AG09319 (cell line): ENCODE measurements around the gene MED15.
"Not testable (repeated sequence)": the region's sequence is repeated elsewhere in the genome, so short reads cannot be mapped to it uniquely, and the experiment has no call there.

Source experiments
- DNase-seq: peaks from one replicate; pipeline ENCODE4 v3.0.0-alpha.2; 2010; ENCODE audit warnings: low read depth; ENCODE audit errors: extremely low read depth
- CTCF ChIP-seq: IDR thresholded peaks from 2 replicates; pipeline ENCODE4 v1.5.1; 2011; ENCODE audit warnings: low read depth, mild to moderate bottlenecking, inconsistent platforms, low read length, moderate library complexity

MED15 gene

GRCh38 chr22:20497426-20497825, 10.0 kb upstream of the MED15 start:
- no peak for DNase-seq
- no peak for TF ChIP-seq CTCF

GRCh38 chr22:20498913-20499312, 8.5 kb upstream of the MED15 start:
- DNase-seq, result no peak
- no peak for TF ChIP-seq CTCF

GRCh38 chr22:20499769-20500168, 7.6 kb upstream of the MED15 start:
- no peak for TF ChIP-seq CTCF
- no peak for DNase-seq

- no peak for TF ChIP-seq CTCF
- DNase-seq, result no peak
Observed at GRCh38 chr22:20503816-20504215, 3.6 kb upstream of the MED15 start.

- DNase-seq, result not testable (repeated sequence)
Observed at GRCh38 chr22:20504293-20504922, 3.0 kb upstream of the MED15 start.

- no peak for TF ChIP-seq CTCF
- no peak for DNase-seq
Observed at GRCh38 chr22:20506543-20507252, 712 bp upstream of the MED15 start.

- not testable (repeated sequence) for DNase-seq
Observed at GRCh38 chr22:20508067-20508755, 801 bp downstream of the MED15 start.

GRCh38 chr22:20508815-20509271, 1.4 kb downstream of the MED15 start:
- TF ChIP-seq CTCF, result no peak
- DNase-seq, result no peak
